Nephron (organoid): Measurements from ENCODE around the gene NTNG1.

Experiments
- H3K27ac Mint-ChIP-seq, 3 experiments: 2 replicates each; pipeline ENCODE4 v1.8.0; 2020; ENCODE audit warnings: mixed read lengths in 3 of 3, mild to moderate bottlenecking in 2 of 3, moderate library complexity in 1 of 3
- H3K27me3 Mint-ChIP-seq: 2 replicates; pipeline ENCODE4 v1.8.0; 2021; ENCODE audit warnings: low read depth, mild to moderate bottlenecking, moderate library complexity, mixed read lengths
- H3K36me3 Mint-ChIP-seq: 2 replicates; pipeline ENCODE4 v1.8.0; 2020; ENCODE audit warnings: low read depth, mixed read lengths
- H3K4me1 Mint-ChIP-seq: 2 replicates; pipeline ENCODE4 v1.8.0; 2020; ENCODE audit warnings: mixed read lengths
- H3K4me3 Mint-ChIP-seq, 3 experiments: 2 replicates each; pipeline ENCODE4 v1.8.0; 2020; ENCODE audit warnings: mild to moderate bottlenecking in 3 of 3, mixed read lengths in 3 of 3, moderate library complexity in 2 of 3
- H3K9me3 Mint-ChIP-seq: 2 replicates; pipeline ENCODE4 v1.8.0; 2020; ENCODE audit warnings: mixed read lengths
- TF ChIP-seq, protein P1 (sequence below), 3 experiments: fragments of 200-600 bp; sonication (generic); IDR thresholded peaks; one replicate each; pipeline ENCODE4 v1.5.0; 2021; ENCODE audit warnings: antibody characterized with exemption in 3 of 3; ENCODE audit not compliant: unreplicated experiment in 3 of 3

The NTNG1 gene

DNA sequence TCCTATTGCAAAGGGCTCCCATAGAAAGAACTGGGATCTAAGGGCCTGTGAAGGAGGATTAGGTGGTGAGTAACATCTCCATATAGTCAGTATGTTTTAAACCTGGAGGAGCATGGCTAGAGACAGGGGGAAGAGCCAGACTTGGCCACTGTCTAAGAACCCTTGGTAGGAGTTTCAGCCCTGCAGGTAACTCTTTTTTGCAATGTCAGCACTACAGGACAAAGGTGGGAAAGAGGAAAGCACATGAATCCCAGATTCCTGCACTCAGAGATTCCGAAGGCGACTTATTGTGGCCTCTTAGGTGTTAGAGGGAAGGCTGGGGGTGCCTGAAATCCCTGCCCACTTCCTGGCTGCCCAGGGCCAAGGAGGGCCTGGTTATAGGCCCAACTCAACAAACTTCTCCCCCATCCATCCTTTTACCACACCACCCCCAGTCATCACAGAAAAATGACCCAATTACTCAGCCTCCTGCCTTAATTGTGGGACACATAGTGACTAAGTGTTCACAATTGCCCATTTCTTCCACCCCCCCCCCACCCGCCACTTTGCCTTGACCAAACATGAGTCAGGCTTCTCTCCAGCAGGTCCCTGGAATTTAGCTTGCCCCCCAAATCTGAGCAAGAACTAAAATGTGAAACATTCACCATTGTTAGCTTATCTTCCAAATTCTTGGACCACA, 1.9 kb upstream of the NTNG1 start:
- H3K36me3 Mint-ChIP-seq: no peaks in the 10 kb centered on the region
- peak overlapping the region in 1 of 3 experiments; percentile 27 for H3K27ac Mint-ChIP-seq
- peaks cover 18% of the 10 kb centered on the region for H3K4me1 Mint-ChIP-seq
- TF ChIP-seq, protein P1, sequence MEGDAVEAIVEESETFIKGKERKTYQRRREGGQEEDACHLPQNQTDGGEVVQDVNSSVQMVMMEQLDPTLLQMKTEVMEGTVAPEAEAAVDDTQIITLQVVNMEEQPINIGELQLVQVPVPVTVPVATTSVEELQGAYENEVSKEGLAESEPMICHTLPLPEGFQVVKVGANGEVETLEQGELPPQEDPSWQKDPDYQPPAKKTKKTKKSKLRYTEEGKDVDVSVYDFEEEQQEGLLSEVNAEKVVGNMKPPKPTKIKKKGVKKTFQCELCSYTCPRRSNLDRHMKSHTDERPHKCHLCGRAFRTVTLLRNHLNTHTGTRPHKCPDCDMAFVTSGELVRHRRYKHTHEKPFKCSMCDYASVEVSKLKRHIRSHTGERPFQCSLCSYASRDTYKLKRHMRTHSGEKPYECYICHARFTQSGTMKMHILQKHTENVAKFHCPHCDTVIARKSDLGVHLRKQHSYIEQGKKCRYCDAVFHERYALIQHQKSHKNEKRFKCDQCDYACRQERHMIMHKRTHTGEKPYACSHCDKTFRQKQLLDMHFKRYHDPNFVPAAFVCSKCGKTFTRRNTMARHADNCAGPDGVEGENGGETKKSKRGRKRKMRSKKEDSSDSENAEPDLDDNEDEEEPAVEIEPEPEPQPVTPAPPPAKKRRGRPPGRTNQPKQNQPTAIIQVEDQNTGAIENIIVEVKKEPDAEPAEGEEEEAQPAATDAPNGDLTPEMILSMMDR (IDR thresholded peaks at IDR 0.05; ENCODE audit: unreplicated experiment in 3 of 3): no peak
- H3K9me3 Mint-ChIP-seq: no peaks in the 10 kb centered on the region
- peak overlapping the region; percentile 96 to 99 (median 99) for H3K4me3 Mint-ChIP-seq
- H3K27me3 Mint-ChIP-seq: peaks cover 37% of the 10 kb centered on the region

DNA sequence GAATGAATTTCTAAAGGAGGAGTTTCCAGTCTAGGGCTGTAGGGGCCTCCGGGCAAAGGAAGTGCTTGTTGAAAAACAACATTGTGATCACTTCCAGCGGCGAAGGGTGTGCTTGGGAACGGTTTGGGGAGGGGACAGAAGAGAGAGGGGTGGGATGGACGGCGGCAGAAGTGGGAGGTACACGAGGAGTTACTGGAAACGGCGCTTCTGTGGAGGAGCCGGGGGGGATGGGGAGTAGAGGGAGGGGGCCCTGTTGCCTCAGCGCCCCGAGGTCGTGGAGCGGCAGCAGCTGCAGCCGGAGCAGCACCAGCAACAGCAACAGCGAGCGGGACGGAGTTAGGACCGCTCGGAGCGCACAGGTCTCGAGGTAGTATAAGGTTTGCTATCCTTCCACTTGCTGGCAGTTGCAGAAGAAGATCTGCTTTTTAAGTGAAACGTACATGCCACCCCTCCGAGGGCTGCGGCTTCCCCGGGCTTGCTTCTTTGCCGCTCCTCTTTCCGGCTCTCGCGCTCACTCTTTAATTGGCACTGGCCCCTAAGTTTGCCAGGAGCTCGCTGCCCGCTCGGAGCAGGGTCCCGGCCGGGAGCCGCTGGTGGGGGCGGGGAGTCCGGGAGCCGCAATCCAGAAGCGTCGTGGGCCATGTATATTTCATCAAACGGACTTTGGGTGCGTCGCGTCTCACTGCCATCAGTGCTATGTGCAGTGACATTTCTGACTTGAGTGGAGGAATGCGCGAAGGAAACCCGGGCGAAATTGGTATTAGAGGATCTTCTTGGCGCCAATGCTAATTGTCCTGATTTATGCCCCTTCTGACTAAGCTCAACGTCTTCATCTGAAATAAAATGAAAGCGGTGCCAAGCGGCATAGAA, 771 bp upstream of the NTNG1 start:
- no peaks in the 10 kb centered on the region for H3K36me3 Mint-ChIP-seq
- peaks cover 18% of the 10 kb centered on the region for H3K4me1 Mint-ChIP-seq
- H3K9me3 Mint-ChIP-seq: no peaks in the 10 kb centered on the region
- H3K27me3 Mint-ChIP-seq: peaks cover 37% of the 10 kb centered on the region
- H3K27ac Mint-ChIP-seq: peak overlapping the region; percentile 39 to 79 (median 43)
- TF ChIP-seq, protein P1 (IDR thresholded peaks at IDR 0.05; ENCODE audit: unreplicated experiment in 3 of 3): no peak
- H3K4me3 Mint-ChIP-seq: peak overlapping the region; percentile 96 to 99 (median 99)

DNA sequence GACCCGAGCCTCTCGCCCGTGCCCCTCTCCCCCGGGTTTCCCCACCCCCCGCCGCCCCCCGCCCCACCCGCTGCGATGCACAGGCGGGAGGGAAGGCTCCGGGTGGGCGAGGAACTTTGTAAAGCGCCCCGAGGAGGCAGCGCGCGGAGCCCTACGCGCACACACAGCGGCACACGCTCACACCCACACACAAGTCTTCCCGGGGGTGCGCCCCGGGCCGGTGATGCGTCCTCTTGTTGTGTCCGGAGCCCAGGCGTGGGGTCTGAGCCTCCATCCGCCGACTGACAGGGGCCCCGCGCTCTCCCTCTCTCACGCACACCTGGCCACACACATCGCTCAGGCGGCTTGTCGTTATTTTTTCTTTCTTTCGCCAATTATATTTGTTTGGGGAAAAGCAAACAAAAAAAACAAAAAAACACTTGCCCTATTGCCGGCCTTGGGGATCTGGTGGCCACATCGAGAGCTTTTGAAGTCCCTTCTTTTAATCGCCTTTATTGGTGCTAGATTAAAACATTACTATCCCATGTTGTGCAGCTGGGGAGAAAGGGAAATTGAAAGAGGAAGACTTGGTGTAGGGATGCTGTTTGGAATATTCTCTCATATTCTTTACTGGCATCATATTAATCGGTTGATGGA, 770 bp downstream of the NTNG1 start:
- Mint-ChIP-seq H3K36me3 (no peaks in the 10 kb centered on the region), H3K27ac (peak overlapping the region; percentile 89 to 92 (median 92)), H3K4me1 (peaks cover 23% of the 10 kb centered on the region), H3K4me3 (peak overlapping the region; percentile 86 to 95 (median 91)), H3K27me3 (peaks cover 37% of the 10 kb centered on the region), H3K9me3 (no peaks in the 10 kb centered on the region)
- TF ChIP-seq, protein P1 (IDR thresholded peaks at IDR 0.05; ENCODE audit: unreplicated experiment in 3 of 3): no peak

DNA sequence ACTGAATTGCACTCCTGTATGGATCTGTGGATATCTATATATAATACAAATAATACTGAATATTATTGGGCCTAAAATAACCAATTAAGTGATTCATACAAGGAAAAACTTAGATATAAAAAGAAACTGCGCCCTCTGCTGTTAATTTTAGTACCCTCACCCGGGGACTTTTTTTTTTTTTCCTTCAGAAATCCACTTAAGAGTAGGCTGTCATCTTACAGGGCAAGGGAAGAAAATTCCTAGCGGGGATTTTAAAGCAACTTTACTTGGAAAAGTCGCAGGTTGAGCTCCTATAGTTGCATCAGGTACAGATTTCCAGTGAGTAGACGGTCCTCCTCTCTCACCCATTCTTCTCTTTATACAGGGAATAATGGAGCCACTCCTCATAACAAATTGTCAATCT, 1.3 kb downstream of the NTNG1 start:
- H3K4me1 Mint-ChIP-seq: peaks cover 23% of the 10 kb centered on the region
- no peaks in the 10 kb centered on the region for H3K36me3 Mint-ChIP-seq
- peak overlapping the region; percentile 86 to 95 (median 91) for H3K4me3 Mint-ChIP-seq
- H3K9me3 Mint-ChIP-seq: no peaks in the 10 kb centered on the region
- H3K27me3 Mint-ChIP-seq: peaks cover 37% of the 10 kb centered on the region
- TF ChIP-seq, protein P1 (IDR thresholded peaks at IDR 0.05; ENCODE audit: unreplicated experiment in 3 of 3): peak; percentile 67 to 86 (median 79)
- peak overlapping the region; percentile 89 to 92 (median 92) for H3K27ac Mint-ChIP-seq

DNA sequence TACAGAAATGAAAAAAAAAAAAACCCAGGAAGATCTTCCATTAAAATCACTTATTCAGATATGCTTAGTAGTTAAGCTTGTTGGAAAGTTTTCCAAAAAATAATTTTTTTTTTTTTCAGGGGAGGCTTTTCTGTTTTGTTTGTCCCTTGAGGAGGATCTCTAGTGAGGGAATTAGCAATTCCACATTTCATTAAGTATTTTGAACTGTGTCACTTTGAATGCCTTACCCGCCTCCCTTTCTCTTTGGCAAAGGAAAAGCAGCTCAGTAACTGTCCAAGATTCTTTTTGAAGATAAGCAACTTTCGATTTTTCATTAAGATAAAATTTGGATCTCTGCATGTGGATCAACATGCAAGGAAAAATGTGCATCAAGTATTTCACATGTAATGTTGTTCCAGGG, 1.8 kb downstream of the NTNG1 start:
- peaks cover 23% of the 10 kb centered on the region for H3K4me1 Mint-ChIP-seq
- H3K36me3 Mint-ChIP-seq: peaks cover under 1% of the 10 kb centered on the region
- H3K27ac Mint-ChIP-seq: peak overlapping the region; percentile 89 to 92 (median 92)
- H3K4me3 Mint-ChIP-seq: peak overlapping the region; percentile 86 to 95 (median 91)
- no peaks in the 10 kb centered on the region for H3K9me3 Mint-ChIP-seq
- peaks cover 37% of the 10 kb centered on the region for H3K27me3 Mint-ChIP-seq
- TF ChIP-seq, protein P1 (IDR thresholded peaks at IDR 0.05; ENCODE audit: unreplicated experiment in 3 of 3): no peak
